ENCODE results near the gene EFCAB11. TPM values are rescaled to one million over a fixed set of nuclear protein-coding genes. Genes with fewer than 3 reads are reported as not detected.

The EFCAB11 gene
- total and polyA plus RNA-seq, 2 donors (not counting 3 experiments of a cell fraction or from before 2014, with no cell fraction given) = 2.8 to 6.3 TPM

GRCh38 chr14:89755816-89756215 is 198.7 kb downstream of the EFCAB11 start:
- CTCF ChIA-PET = no interaction called here
- BruUV-seq (replicated peaks) = no TSS peak

More at GRCh38 chr14:89755816-89756215, 198.7 kb downstream of the EFCAB11 start:
- no peaks in the 10 kb centered on the region for H3K27me3 ChIP-seq (ENCODE audit: control insufficient read depth in 2 of 2, insufficient read depth in 2 of 2, low read length in 2 of 2)
- no peak overlapping the region for H3K27ac ChIP-seq (ENCODE audit: insufficient read depth, low read depth, low read length)
- FAIRE-seq (no peak), DNase-seq (ENCODE audit: low read depth, low spot score) (no peak)
- no peak for TF ChIP-seq GATA2 (IDR thresholded peaks at IDR 0.05; ENCODE audit: insufficient read depth, insufficient read length, low read depth, low read length)
- TF ChIP-seq MAX (IDR thresholded peaks at IDR 0.05; ENCODE audit: insufficient read depth, insufficient read length) = no peak
- TF ChIP-seq JUN (IDR thresholded peaks at IDR 0.05; ENCODE audit: borderline replicate concordance, insufficient read depth, insufficient read length, low read depth) = no peak
- TF ChIP-seq POLR2AphosphoS5 (IDR thresholded peaks at IDR 0.05; ENCODE audit: insufficient read depth, low read depth, low read length) = no peak
- TF ChIP-seq MYC (IDR thresholded peaks at IDR 0.05; ENCODE audit: low read depth, low read length) = no peak
- TF ChIP-seq FOS (IDR thresholded peaks at IDR 0.05; ENCODE audit: borderline replicate concordance, insufficient read depth, low read length) = no peak
- TF ChIP-seq CTCF (IDR thresholded peaks at IDR 0.05; ENCODE audit: extremely low read depth in 1 of 2, insufficient read depth in 1 of 2, low read depth in 1 of 2, low read length in 2 of 2) = no peak
- TF ChIP-seq POLR2A (IDR thresholded peaks at IDR 0.05; ENCODE audit: low read depth, low read length) = no peak
- TF ChIP-seq EZH2 (IDR thresholded peaks at IDR 0.05; ENCODE audit: borderline replicate concordance, low read depth, low read length, severe bottlenecking) = no peak
- H3K36me3 ChIP-seq (ENCODE audit: control insufficient read depth in 2 of 2, extremely low read depth in 1 of 2, insufficient read depth in 2 of 2, low read length in 2 of 2) = no peaks in the 10 kb centered on the region
- H3K9me1 ChIP-seq (replicated peaks; ENCODE audit: control insufficient read depth, extremely low read depth, insufficient read depth, low read length) = no peaks in the 10 kb centered on the region
- H3K9me3 ChIP-seq (replicated peaks; ENCODE audit: control insufficient read depth, insufficient read depth, low read length) = no peaks in the 10 kb centered on the region
- dilution Hi-C loops (cut with MboI; ENCODE audit: extremely low pct_ligation_motif_present, low sequenced_read_pairs) (no loop called here), intact Hi-C loops (cut with micrococcal nuclease) (no loop called here)
- H2AFZ ChIP-seq (ENCODE audit: low read depth, low read length) = no peak overlapping the region
- no peaks in the 10 kb centered on the region for H3K79me2 ChIP-seq (ENCODE audit: control insufficient read depth, insufficient read depth, low read length)
- H3K4me2 ChIP-seq (ENCODE audit: insufficient read depth, low read length) = no peak overlapping the region
- H3K9ac ChIP-seq (replicated peaks; ENCODE audit: extremely low read depth, insufficient read depth, low read length) = no peak overlapping the region
- POLR2A ChIA-PET = no interaction called here
- no peaks in the 10 kb centered on the region for H3K4me1 ChIP-seq (ENCODE audit: control insufficient read depth, extremely low read depth, insufficient read depth, low read length)
- no peaks in the 10 kb centered on the region for H4K20me1 ChIP-seq (replicated peaks; ENCODE audit: control insufficient read depth, extremely low read depth, insufficient read depth, low read length)
- no peak overlapping the region for H3K4me3 ChIP-seq (replicated peaks in 1 of 3; ENCODE audit: insufficient read depth in 1 of 3, low read depth in 1 of 3, low read length in 3 of 3)

All from endothelial cell of umbilical vein (primary cell).